ENCODE data around the gene DFFB.

GRCh38 chr1:3885611-3886010, 28.3 kb downstream of the DFFB start:
- TF ChIP-seq FOXM1 (IDR thresholded peaks at IDR 0.05; ENCODE audit: borderline replicate concordance, low read depth) (no peak), REST (IDR thresholded peaks at IDR 0.05; ENCODE audit: low read depth) (no peak), ZBTB7A (IDR thresholded peaks at IDR 0.05; ENCODE audit: low read depth) (no peak), RAD21 (IDR thresholded peaks at IDR 0.05; ENCODE audit: low read depth) (no peak), TEAD4 (IDR thresholded peaks at IDR 0.05) (no peak), USF1 (IDR thresholded peaks at IDR 0.05) (no peak), EP300 (IDR thresholded peaks at IDR 0.05; ENCODE audit: borderline replicate concordance) (no peak), MAX (IDR thresholded peaks at IDR 0.05) (no peak), NFIC (IDR thresholded peaks at IDR 0.05) (no peak), TAF1 (IDR thresholded peaks at IDR 0.05; ENCODE audit: low read depth) (no peak), EGR1 (IDR thresholded peaks at IDR 0.05) (no peak), CREB1 (IDR thresholded peaks at IDR 0.05; ENCODE audit: low read depth) (no peak), YY1 (IDR thresholded peaks at IDR 0.05; ENCODE audit: low read depth) (no peak)
